GM23338 (cell line): Measurements from ENCODE around the gene PCDHGA8.

ENCODE experiments used
- CTCF ChIP-seq, 2 experiments: fragments of 200-600 bp in 1 of 2; sonication (generic) in 1 of 2; conservative IDR thresholded peaks; 2 replicates each; pipeline versions ENCODE4 v1.5.1 to v1.6.1; 2016 to 2017; ENCODE audit warnings: antibody characterized with exemption in 2 of 2, low read depth in 2 of 2, mild to moderate bottlenecking in 2 of 2, moderate library complexity in 1 of 2
- EZH2phosphoT487 ChIP-seq: fragments of 200-600 bp; sonication (generic); IDR thresholded peaks from one replicate; pipeline ENCODE4 v1.8.1; 2018; ENCODE audit warnings: antibody characterized with exemption; ENCODE audit not compliant: unreplicated experiment
- JUNB ChIP-seq: IDR thresholded peaks from one replicate; pipeline ENCODE4 v1.6.1; 2016; ENCODE audit warnings: antibody characterized with exemption; ENCODE audit not compliant: unreplicated experiment
- ZNF331 ChIP-seq: fragments of 250-450 bp; sonication (Bioruptor Pico); IDR thresholded peaks from 2 replicates; pipeline ENCODE4 v1.5.0; 2020; ENCODE audit warnings: low read depth, mild to moderate bottlenecking, moderate library complexity

- TF ChIP-seq CTCF (conservative IDR thresholded peaks at IDR 0.05; ENCODE audit: low read depth in 2 of 2) = peak; percentile 34 to 44; a peak in 3 of 4 replicates
- no peak for TF ChIP-seq ZNF331 (CRISPR knock-in tag)
- TF ChIP-seq JUNB = no peak
- no peak for TF ChIP-seq EZH2phosphoT487
Observed at GRCh38 chr5:141430332-141431113, 38.1 kb downstream of the PCDHGA8 start, which contains the start of gene PCDHGA12.
